Panc1 (cell line): ENCODE results near the gene ADCY1. TPM values are rescaled to one million over a fixed set of nuclear protein-coding genes. Genes with fewer than 3 reads are reported as not detected.

Experiments used
- ATAC-seq: fragments of 200-7000 bp; cut with Tn5 transposase; 2 replicates; pipeline ENCODE4 v1.9.1; 2020; ENCODE audit warnings: mild to moderate bottlenecking, moderate library complexity
- BruUV-seq: library from RNA; stranded (reverse); fragments of 400-500 nt; replicated peaks from 2 replicates; lab custom pipeline; 2021; lab: Mats Ljungman, UMichigan
- CTCF ChIA-PET: fragments of 300-600 bp; sonication (Branson Sonifier 250); formaldehyde crosslinking; loops from one replicate; lab custom pipeline; 2022; ENCODE audit warnings: antibody characterized with exemption; lab: Charles Lee
- POLR2A ChIA-PET: fragments of 300-600 bp; sonication (Branson Sonifier 250); formaldehyde crosslinking; loops from one replicate; lab custom pipeline; 2022; ENCODE audit warnings: antibody characterized with exemption; lab: Charles Lee
- DNase-seq: peaks from one replicate; pipeline ENCODE4 v3.0.0-alpha.2; 2010; ENCODE audit warnings: low read depth, low spot score
- H3K27ac ChIP-seq: 2 replicates; pipeline ENCODE4 v1.5.1; 2011; ENCODE audit warnings: mild to moderate bottlenecking, low read length, inconsistent platforms
- H3K27me3 ChIP-seq: fragments of 200-500 bp; sonication (Bioruptor generic); 2 replicates; pipeline ENCODE4 v1.6.0; 2014; ENCODE audit warnings: low read length, inconsistent platforms; ENCODE audit not compliant: control insufficient read depth, insufficient read depth
- H3K36me3 ChIP-seq: fragments of 200-500 bp; sonication (Bioruptor generic); 2 replicates; pipeline ENCODE4 v1.5.1; 2014; ENCODE audit warnings: inconsistent platforms, mild to moderate bottlenecking, low read length, moderate library complexity; ENCODE audit not compliant: control insufficient read depth, insufficient read depth
- H3K4me1 ChIP-seq: 2 replicates; pipeline ENCODE4 v1.5.1; 2011; ENCODE audit warnings: inconsistent platforms, mild to moderate bottlenecking, low read length, moderate library complexity; ENCODE audit not compliant: control insufficient read depth, insufficient read depth
- H3K4me3 ChIP-seq, 2 experiments: 2 replicates each; pipeline ENCODE4 v1.5.1; 2011 to 2012; ENCODE audit warnings: low read depth in 2 of 2, low read length in 2 of 2, mild to moderate bottlenecking in 2 of 2, inconsistent platforms in 1 of 2, moderate library complexity in 1 of 2
- H3K9me3 ChIP-seq: fragments of 200-500 bp; sonication (Bioruptor generic); 2 replicates; pipeline ENCODE4 v1.5.1; 2014; ENCODE audit warnings: low read depth, mild to moderate bottlenecking, inconsistent platforms, low read length, moderate library complexity; ENCODE audit not compliant: control insufficient read depth, insufficient read depth
- CTCF ChIP-seq: fragments of 450-650 bp; IDR thresholded peaks from 2 replicates; pipeline ENCODE4 v1.5.1; 2017; ENCODE audit warnings: mild to moderate bottlenecking
- POLR2AphosphoS5 ChIP-seq: IDR thresholded peaks from 2 replicates; pipeline ENCODE4 v1.6.1; 2012; ENCODE audit warnings: mild to moderate bottlenecking, low read depth, low read length, moderate library complexity
- REST ChIP-seq, 2 experiments: IDR thresholded peaks; 2 replicates each; pipeline ENCODE4 v1.6.1; 2011 to 2012; ENCODE audit warnings: low read depth in 2 of 2, control low read depth in 1 of 2, low read length in 1 of 2, mild to moderate bottlenecking in 1 of 2, moderate library complexity in 1 of 2; ENCODE audit not compliant: insufficient read depth in 1 of 2
- SIN3A ChIP-seq: IDR thresholded peaks from 2 replicates; pipeline ENCODE4 v1.6.1; 2012; ENCODE audit warnings: low read depth, mild to moderate bottlenecking, low read length, moderate library complexity, borderline replicate concordance; ENCODE audit not compliant: insufficient read depth
- TCF7L2 ChIP-seq: IDR thresholded peaks from 2 replicates; pipeline ENCODE4 v1.6.1; 2011; ENCODE audit warnings: mild to moderate bottlenecking, low read depth, low read length, inconsistent platforms
- in situ Hi-C: cut with HindIII; loops from 2 replicates; pipeline ENCODE4 v1.10.0; 2016; ENCODE audit warnings: low sequenced_read_pairs, low pct_unique_long_range_greater_than_20kb
- intact Hi-C: fragments of 100-400 bp; cut with micrococcal nuclease; formaldehyde crosslinking; loops from one replicate; pipeline ENCODE4 v1.10.0; 2022; ENCODE audit not compliant: unreplicated experiment
- total RNA-seq: library from RNA; stranded (reverse); gene quantifications from one replicate; pipeline ENCODE4 v1.2.1, GENCODE V29; 2021; ENCODE audit not compliant: unreplicated experiment

The ADCY1 gene
- total RNA-seq, 1 experiment from 2014 or later: 2.1 TPM

GRCh38 chr7:45695249-45695995 lies 121.3 kb downstream of the ADCY1 start:
- intact Hi-C loops: no loop called here

GRCh38 chr7:45696476-45696875 lies 122.3 kb downstream of the ADCY1 start:
- TF ChIP-seq CTCF: no peak
- TF ChIP-seq REST (IDR thresholded peaks at IDR 0.05; ENCODE audit: insufficient read depth in 1 of 2, low read depth in 2 of 2, low read length in 1 of 2): no peak
- no peak for TF ChIP-seq POLR2AphosphoS5
- no peak for TF ChIP-seq SIN3A
- no peak for TF ChIP-seq TCF7L2
- in situ Hi-C loops: no loop called here
- no peaks in the 10 kb centered on the region for H3K4me1 ChIP-seq
- H3K27ac ChIP-seq: no peak overlapping the region
- H3K9me3 ChIP-seq: no peaks in the 10 kb centered on the region
- H3K36me3 ChIP-seq: no peaks in the 10 kb centered on the region
- intact Hi-C loops: no loop called here
- DNase-seq (no peak), ATAC-seq (no peak)
- H3K4me3 ChIP-seq: no peak overlapping the region
- CTCF ChIA-PET: no interaction called here
- peaks cover 15% of the 10 kb centered on the region for H3K27me3 ChIP-seq
- BruUV-seq: no TSS peak
- POLR2A ChIA-PET: interaction anchor here (0.6 kb wide), 1 partner anchor 1426 kb away, joined by 8 read pairs; no protein-coding TSS in a partner anchor

More at GRCh38 chr7:45695249-45695995, 121.3 kb downstream of the ADCY1 start:
- no peaks in the 10 kb centered on the region for H3K36me3 ChIP-seq
- TF ChIP-seq TCF7L2 (no peak), REST (IDR thresholded peaks at IDR 0.05; ENCODE audit: insufficient read depth in 1 of 2, low read depth in 2 of 2, low read length in 1 of 2) (no peak), SIN3A (no peak), CTCF (no peak)
- no peak overlapping the region for H3K27ac ChIP-seq
- no peaks in the 10 kb centered on the region for H3K9me3 ChIP-seq
- CTCF ChIA-PET: no interaction called here
- no TSS peak for BruUV-seq
- peaks cover 6% of the 10 kb centered on the region for H3K27me3 ChIP-seq
- no peak for DNase-seq
- ATAC-seq: no peak
- no peaks in the 10 kb centered on the region for H3K4me1 ChIP-seq
- POLR2A ChIA-PET: no interaction called here
- in situ Hi-C loops: no loop called here
- H3K4me3 ChIP-seq: no peak overlapping the region
